ENCODE measurements around the gene ANKRD39. TPM values are rescaled to one million over a fixed set of nuclear protein-coding genes. Genes with fewer than 3 reads are reported as not detected.

Gene ANKRD39
- total and polyA plus RNA-seq, 2 experiments from 2014 or later: 17.5 to 32.0 TPM

DNA sequence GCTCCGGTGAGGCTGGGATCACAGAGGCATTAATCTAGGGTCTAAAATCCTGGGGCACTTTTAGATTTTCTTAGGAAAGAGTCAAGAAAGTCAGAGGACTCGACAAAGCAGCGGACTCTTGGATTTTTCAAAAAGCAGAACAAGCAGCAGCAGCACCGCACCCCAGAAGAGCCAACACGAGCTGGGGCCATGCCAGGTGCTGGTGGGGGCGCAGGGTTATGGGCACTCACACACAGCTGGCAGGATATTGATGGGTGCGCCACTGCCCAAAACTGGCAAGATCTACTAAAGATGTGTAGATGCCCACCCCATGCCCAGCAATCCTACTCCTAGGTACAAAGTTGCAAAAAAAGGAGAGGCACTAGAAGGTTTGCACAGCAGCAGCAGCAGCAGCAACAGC, 46.0 kb upstream of the ANKRD39 start (continued):
- no peak for TF ChIP-seq ZNF462 (CRISPR knock-in tag; IDR thresholded peaks at IDR 0.05)
- TF ChIP-seq ZNF114 (CRISPR knock-in tag; IDR thresholded peaks at IDR 0.05): no peak

DNA sequence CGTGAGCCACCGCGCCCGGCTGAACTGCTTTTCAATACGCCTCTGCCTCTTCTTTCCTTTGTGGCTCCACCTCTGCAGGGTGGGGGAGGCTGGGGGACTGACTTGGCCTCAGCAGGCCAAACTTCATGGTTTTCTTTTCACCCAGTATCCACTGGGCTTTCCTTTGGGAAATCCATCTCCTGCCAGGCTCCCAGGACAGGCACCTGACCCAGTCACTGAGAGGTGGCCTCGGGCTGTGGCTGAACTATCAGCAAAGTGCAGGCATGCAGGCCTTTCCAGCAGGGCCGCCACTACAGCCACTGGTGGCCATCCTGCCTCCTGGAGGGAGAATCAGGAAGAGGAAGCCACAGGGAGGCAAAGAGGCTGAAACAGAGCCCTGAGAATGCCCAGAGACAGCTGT, 45.5 kb upstream of the ANKRD39 start:
- no peak for DNase-seq (ENCODE audit: low spot score)
- Histone ChIP-seq H3K36me3 (ENCODE audit: insufficient read depth) (no peaks in the 10 kb centered on the region), H3K9me2 (ENCODE audit: insufficient read depth) (no peaks in the 10 kb centered on the region), H3K4me2 (no peak overlapping the region), H3K4me1 (ENCODE audit: insufficient read depth) (peaks cover 12% of the 10 kb centered on the region), H3K27me3 (ENCODE audit: insufficient read depth) (no peaks in the 10 kb centered on the region), H3K4me3 (no peak overlapping the region), H4K20me1 (replicated peaks; ENCODE audit: insufficient read depth) (no peaks in the 10 kb centered on the region), H3F3A (replicated peaks; ENCODE audit: low read depth) (no peaks in the 10 kb centered on the region), H3K79me2 (replicated peaks; ENCODE audit: insufficient read depth) (no peaks in the 10 kb centered on the region), H2AFZ (peak overlapping the region; percentile 78), H3K27ac (ENCODE audit: low read depth) (no peak overlapping the region)
- Mint-ChIP-seq H3K9me3 (no peaks in the 10 kb centered on the region), H3K4me3 (no peak overlapping the region), H3K27me3 (ENCODE audit: insufficient read depth, low read depth, poor library complexity) (peaks cover 18% of the 10 kb centered on the region), H3K27ac (no peak overlapping the region), H3K4me1 (peaks cover 17% of the 10 kb centered on the region), H3K36me3 (ENCODE audit: low read depth) (no peaks in the 10 kb centered on the region)
- TF ChIP-seq, protein P1, sequence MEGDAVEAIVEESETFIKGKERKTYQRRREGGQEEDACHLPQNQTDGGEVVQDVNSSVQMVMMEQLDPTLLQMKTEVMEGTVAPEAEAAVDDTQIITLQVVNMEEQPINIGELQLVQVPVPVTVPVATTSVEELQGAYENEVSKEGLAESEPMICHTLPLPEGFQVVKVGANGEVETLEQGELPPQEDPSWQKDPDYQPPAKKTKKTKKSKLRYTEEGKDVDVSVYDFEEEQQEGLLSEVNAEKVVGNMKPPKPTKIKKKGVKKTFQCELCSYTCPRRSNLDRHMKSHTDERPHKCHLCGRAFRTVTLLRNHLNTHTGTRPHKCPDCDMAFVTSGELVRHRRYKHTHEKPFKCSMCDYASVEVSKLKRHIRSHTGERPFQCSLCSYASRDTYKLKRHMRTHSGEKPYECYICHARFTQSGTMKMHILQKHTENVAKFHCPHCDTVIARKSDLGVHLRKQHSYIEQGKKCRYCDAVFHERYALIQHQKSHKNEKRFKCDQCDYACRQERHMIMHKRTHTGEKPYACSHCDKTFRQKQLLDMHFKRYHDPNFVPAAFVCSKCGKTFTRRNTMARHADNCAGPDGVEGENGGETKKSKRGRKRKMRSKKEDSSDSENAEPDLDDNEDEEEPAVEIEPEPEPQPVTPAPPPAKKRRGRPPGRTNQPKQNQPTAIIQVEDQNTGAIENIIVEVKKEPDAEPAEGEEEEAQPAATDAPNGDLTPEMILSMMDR (conservative IDR thresholded peaks at IDR 0.05; ENCODE audit: low read depth in 2 of 2): peak in 1 of 2 experiments; percentile 20; a peak in 2 of 4 replicates
- no peak for TF ChIP-seq EZH2 (IDR thresholded peaks at IDR 0.05; ENCODE audit: low read depth, unreplicated experiment)
- no peak for ATAC-seq

Measured in GM23338 (cell line).